HG03575 (cell line): ENCODE measurements around the gene RPL26.
"Not testable (repeated sequence)": the region's sequence is repeated elsewhere in the genome, so short reads cannot be mapped to it uniquely, and the experiment has no call there.

Experiments
- ATAC-seq: cut with Tn5 transposase; IDR thresholded peaks from one replicate; pipeline ENCODE4 v1.9.1; 2021; ENCODE audit not compliant: unreplicated experiment, insufficient number of reproducible peaks, low FRiP score; ENCODE audit errors: extremely low read depth

Gene RPL26

DNA sequence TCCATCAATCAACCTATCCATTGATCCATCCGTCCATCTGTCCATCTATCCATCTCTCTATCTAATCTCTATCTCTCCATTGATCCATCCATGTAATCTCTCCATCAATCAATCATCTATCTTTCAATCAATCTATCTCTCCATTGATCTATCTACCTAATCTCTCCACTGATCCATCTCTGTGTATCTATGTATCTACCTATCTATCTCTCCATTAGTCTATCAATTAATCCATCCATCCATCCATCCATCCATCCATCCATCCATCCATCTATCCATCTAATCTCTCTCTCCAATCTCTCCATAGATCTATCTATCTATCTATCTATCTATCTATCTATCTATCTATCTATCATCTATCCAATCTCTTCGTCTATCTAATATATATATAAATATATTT is 18.1 kb upstream of the RPL26 start:
- no peak for ATAC-seq

DNA sequence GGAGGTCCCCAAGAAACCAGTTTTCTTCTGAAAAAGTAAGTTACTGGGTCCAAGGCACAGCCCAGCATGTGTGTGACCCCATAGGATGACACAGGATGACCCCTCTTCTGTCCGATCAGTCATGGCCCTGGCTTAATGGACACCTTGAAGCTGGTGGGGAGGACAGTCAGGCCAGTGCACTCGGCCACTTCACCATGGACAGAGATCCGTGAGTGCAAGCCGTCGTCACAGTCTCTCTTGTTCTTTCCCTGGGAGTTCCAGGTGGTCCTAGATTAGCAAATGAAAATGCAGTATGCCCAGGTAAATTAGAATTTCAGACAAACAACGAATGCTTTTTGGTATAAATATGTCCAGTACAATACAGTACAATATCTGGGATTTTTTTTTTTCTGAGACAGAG is 16.0 kb upstream of the RPL26 start:
- ATAC-seq: no peak

DNA sequence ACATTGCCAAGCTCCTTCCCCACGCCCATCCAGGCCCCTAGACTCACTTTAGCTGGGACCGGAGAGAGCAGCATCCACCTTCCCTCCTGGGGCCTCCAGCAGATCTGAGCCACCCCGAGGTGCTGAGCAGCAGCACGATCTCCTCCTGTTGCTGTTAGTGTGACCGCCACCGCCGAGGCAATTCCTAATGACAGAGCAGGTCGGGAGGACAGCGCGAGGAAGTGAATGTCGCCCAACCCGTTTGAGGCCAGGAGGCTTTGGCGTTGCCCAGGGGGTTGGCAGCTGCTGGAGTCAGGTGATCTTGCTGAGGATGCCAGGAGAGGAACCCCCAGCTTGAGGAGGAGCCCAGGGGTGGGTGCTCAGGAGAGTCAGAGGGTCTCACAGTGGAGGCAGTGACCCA is 14.6 kb upstream of the RPL26 start, which contains the start of gene RNF222:
TSS of gene RNF222 (minus strand) at position 192 of the 400 bp plus-strand sequence. CDS start 4,366 bp downstream, outside the sequence.
- ATAC-seq: no peak

DNA sequence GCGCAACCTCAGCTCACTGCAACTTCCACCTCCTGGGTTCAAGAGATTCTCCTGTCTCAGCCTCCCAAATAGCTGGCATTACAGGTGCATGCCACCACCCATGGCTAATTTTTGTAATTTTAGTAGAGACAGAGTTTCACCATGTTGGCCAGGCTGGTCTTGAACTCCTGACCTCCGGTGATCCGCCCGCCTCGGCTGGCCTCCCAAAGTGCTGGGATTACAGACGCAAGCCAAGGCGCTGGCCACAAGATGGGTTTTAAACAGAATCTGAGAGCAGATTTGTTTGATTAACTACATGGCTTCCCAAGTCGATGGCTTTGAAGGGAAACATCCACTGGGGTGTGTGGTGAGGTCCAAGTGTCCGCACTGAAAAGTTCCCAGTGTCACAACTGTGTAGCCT is 11.5 kb upstream of the RPL26 start:
- not testable (repeated sequence) for ATAC-seq

DNA sequence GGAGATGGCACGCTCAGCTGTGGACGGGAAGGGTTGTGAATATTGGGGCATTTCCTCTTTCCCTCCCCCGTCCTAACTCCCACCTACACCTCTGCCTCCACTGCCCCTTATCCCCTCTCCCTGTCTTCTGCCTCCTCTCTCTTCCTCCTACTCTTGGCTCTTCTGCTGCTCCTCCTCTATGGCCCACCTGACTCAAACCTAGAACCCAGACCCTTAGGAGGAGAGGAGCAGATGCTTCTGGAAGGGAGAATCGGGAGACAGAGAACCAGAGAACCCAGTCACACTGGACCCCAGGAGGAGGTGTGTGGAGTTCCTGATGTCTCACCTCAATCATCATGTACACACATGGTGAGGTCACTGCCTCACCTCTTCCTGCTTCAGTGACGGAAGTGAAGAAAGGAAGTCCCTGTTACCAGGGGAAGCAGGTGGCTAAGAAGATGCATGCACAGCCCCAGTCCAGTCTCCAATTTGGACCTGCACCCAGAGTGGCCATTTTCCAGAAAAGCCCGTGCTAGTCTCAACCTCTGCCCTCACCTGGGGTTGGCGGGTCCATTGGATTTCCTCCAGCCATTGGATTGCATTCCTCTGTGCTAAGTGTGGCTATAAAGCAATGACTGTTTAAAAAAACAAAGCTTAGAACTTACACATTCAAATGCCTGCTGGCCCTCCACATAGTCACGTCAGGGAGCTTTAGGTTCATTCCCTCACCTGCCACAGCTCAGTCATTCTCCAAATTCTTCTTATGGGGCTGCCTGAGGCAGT is 10.7 kb upstream of the RPL26 start:
- ATAC-seq: no peak

DNA sequence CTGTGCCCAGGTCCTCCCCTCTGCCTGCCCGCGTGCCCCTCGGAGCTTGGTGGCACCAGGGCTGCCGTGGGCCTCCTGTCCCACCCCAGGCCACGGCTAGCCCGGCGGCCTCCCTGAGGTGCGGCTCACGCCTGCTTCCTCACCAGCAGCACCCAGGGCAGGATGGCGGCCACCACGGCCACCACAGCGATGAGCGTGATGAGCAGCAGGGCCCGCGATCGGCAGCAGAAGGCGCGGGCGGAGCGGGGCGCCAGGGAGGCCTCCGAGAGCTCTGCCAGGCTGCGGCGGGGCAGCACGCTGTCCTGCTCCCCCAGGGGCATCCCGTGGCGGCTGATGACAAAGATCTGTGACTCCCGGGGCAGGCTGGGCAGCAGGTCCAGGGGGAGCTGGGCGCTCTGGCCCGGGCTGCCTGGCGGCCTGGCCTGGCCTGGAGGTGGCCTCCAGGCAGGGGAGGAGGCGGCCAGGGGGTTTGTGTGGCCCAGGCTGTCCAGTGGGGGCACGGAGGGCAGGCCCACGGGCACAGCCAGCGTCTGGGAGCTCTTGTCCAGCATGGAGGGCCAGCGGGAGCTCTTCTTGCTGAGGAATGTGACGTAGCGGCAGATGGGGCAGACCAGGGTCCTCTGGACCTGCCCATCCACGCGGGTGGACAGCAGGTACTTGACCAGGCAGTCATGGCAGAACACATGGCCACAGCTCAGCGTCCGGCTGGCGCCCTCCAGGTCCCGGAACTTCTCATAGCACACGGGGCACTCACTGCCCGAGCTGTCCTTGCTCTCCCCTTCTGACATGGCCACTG is 9.9 kb upstream of the RPL26 start:
- ATAC-seq: no peak

DNA sequence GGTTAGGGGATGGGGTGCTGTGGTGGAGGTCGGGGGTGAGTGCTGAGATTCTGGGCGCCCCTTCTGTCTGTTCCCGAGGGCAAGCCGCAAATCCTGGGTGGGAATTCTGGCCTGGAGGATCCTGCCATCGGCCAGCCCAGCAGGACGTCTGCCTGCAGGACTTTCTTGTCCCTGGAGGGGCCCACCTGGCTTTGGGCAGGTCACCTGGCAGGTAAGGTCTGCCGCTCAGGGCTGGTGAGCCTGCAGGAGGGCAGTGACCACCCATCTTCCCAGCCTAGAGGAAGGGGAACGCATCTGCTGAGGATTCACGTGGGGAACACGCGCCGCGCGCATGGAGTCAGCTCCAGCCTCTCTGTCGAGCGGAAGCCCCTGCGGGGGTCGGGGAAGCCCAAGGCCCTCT is 9.3 kb upstream of the RPL26 start:
- ATAC-seq: no peak

DNA sequence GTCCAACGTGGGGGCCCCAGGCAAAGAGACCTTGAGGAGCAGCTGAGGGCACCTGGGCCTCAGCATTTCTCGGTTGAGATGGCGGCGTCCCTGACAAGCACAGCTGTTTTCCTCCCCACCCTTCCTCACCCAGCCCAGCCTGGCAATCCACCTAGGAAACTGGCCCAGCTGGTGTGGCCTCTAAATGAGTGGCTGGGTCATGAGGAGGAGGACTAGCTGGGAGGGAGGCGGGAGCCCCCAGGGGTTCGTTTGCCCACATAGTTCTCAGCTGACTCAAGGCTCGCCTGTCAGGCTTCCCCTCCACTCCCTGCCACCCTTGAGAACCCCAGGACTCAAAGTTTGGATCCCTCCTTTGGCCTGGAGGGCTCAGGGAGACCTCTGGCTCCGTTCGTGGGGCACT is 8.7 kb upstream of the RPL26 start:
- ATAC-seq: no peak

DNA sequence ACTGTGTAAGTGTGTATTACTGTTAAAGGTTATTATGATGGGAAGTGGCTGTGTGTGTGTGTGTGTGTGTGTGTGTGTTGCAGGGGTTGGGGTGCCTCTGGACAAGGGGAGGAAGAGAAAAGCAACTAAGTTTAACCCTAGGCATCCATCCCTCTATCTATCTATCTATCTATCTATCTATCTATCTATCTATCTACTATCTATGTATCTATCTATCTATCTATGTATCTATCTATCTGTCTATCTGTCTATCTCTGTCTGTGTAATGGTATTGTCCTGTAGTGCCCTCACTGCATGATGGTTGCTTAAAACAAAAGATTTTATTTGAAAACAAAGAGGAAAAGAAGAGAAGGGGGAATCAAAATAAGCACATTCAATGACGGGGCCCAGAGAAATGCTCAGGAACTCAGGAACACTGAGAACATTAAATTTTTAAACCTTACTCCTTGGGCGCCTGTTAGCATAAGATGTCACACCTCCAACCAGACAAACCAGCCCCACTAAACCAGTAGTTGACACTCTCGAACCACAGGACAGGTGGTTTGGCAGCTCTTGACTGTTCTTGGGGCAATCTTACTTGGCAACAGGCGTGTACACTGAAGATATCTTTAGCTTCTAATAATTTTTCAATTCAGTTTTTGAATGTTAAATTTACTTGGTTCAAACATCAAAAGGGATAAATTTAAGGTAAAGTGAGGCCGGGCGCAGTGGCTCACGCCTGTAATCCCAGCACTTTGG is 5.1 kb upstream of the RPL26 start:
- no peak for ATAC-seq

DNA sequence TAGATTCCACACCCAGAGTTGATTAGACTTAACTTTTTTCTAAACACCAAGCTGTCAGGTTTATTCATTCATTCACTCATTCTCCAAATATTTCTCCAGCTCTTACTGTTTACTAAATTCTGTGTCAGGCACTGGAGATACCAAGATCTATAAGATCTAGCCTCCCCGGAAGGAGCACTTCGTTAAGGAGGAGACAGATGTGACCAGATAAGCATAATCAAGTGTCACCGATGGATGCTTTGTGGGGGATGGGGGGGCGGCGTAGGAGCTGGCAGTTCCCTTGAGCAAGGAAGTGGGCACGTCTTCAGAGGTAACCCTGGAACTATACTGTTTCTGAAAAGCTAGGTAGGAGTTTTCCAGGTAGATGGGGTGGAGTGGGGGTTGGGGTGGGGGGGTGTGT is 3.8 kb upstream of the RPL26 start:
- no peak for ATAC-seq

DNA sequence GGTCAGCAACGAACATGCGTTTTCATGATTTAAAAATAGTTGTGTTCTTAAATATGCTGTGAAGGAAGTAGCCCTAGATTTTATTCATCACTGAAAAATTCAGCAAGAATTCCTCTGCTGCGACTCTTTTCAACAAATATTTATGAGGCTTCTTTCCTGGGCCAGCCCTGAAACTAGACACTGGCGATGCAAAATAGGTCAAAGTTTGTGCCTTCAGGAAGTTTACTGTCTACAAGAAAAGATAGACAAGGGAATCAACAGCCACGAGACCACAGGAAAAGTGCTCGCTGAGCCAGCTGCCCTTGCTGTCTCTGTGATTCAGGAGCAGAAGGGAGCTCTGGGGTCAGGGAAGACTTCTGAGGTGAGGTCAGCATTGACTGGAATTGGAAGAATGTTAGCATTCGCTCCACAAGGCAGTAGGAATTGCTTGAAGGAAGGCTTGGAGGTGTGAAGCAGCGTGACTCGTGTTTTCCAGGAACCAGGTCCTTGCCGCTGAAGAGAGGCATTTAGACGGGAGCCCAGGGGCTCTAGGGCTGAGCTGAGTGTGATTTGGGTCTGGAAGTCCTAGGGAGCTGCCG is 1.9 kb upstream of the RPL26 start:
- no peak for ATAC-seq

DNA sequence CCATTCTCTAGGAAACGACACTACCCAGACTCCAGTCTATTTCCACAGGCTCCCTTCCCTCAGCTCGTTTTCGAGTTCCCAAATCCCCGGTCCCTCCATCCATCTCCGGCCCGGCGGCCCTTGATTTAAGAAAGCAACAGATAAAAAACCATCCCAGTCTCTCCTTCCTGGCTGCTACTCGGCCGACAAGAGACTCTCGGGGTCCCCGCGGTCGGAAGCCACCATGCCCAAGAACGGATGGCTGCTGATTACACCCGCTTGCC is 182 bp downstream of the RPL26 start:
- ATAC-seq: no peak

DNA sequence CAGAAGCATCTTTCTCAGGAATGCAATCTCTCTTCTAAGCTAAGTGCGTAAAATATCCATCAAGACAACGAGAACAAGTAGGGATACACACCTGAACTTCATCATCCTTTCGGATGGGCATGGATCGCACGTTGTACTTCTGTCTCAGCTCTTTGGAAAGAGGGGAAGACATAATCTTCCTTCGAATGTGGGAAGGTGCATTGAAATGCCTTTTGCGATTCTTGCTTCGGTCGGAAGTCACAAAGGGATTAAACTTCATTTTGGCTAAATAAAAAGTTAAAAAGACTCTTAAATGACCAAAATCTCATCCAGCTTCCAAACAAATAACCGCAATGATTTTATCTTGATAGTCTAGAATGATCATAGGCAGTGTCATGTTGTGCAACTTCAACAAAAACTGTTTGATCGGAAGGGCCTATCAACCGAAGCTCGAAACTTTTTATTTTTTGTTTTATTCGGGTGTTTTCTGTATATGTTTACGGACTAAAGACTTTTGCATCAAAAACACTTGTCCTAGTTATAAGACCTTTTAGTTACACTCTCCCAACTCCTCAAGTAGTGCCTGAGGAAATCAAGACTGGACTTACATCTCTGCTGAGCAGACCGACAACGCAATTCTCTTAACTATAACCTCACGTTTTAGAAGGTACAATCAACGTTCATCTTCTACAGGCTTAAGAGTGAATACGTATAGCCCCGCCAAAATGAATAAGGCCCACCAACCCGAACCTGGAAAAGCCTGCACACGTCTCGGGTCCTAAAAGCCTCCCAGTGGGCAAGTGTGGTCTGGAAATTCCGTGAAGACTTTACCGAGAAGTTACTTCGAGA is 727 bp downstream of the RPL26 start:
- ATAC-seq: no peak

DNA sequence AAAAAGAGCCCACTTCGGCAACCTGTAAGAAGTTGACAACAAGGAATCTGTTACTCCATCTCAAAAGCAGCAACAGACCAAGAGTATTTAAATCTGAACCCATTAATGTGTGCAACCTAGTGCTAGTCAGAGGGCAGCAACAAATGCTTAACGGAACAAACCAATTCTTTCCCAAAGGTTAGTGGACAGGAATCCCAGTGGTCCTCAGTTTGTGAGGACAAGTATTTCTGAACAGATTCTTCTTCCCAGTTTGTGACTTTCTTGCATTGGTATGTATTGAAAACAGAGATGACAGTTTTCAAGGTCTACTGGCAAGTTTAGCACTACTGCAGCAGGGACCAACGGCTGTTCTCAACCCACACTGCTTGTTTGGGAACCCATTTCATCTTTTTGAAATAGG is 2.9 kb downstream of the RPL26 start:
- ATAC-seq: no peak

DNA sequence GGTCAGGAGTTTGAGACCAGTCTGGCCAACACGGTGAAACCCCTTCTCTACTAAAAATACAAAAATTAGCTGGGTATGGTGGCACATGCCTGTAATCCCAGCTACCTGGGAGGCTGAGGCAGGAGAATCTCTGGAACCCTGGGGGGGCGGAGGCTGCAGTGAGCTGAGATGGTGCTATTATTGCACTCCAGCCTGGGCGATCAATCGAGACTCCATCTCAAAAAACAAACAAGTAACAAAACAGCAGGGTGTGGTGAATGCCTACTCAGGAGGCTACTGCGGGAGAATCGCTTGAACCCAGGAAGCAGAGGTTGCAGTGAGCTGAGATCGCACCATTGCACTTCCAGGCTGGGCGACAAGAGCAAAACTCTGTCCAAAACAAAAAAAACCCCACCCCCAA is 4.9 kb downstream of the RPL26 start:
- ATAC-seq: not testable (repeated sequence)

DNA sequence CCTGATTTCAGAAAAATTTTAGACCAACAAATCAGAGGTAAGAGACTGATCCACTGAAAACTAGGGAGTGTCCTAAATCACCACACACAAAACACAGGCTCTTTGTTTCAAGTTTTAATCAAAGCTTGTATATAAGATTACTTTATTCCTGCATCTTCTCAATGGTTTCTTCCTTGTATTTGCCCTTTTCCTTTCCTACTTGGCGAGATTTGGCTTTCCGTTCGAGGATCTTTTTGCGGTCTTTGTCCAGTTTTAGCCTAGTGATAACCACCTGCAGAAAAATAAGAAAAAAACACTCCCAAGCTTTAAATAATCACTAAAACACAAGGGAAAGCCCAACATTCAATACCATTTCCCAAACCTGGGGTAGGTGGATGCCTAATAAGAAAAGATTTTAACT is 5.6 kb downstream of the RPL26 start:
- ATAC-seq: no peak

DNA sequence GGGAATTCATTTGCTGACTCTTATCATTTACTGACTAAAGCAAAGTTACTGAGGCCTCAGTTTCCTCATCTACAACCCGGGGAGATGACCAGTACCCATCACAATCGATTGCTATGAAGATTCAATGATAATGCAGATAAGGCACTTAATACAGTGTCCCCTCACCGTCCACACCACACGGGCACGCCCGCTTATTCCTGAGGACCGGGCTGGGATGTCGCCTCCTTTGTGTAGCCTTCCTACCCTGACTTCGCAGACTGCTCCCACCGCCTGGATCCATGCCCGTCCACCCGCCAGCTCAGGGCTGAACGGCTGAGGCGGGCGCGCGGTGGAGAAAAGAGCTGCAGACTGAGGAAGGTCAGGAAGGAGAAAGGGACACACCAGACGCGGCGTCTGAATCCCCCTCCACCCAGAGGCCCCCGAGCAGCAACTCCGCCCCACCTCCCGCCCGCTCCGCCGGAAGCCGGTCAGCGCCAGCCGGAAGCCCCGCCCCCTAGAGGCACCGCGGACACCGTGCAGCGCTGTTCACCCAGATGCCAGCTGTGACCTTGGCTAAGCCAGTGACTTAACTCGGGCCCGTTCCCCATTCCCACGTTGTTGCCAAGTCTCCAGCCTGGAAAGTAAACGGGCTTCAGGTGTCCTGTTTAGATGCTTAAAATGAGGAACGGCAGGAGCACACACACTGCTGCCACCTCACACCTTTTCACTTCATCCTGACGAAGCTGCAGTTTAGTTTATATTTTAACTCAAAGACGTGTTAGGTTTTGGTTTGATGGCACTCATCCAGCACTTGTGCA is 6.5 kb downstream of the RPL26 start, which contains the start of gene KRABD2:
TSS of gene KRABD2 (minus strand) at position 434 of the 797 bp plus-strand sequence.
- no peak for ATAC-seq

DNA sequence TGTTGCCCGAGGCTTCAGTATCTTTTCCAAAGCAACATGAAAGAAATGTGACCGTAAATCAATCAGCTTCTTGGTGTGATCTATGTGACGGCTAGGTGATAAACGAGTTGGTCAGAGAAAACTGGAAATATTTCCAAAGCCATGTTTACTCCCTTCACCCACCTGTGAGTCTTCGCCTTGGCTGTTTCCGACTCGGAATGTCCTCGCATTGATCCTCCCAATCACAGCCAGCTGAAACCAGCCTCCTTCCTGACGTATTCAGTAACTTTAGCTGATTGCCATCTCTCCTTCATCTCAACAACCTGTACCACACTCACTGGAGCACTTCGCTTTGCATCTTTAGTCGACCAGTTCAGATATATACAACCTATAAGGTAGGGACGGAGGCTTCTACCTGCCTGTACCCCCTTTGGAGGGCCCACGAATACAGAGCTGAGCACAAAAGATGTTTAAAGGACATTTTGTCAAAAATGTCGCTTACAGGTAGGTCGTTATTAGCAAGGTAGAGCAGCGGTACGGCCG is 7.2 kb downstream of the RPL26 start:
- no peak for ATAC-seq
